Measurements from ENCODE around the gene HOXD3.

- TF ChIP-seq CTCF (IDR thresholded peaks at IDR 0.05; ENCODE audit: low read depth, low read length, missing input control), result no peak
- TF ChIP-seq REST (IDR thresholded peaks at IDR 0.05), result no peak
- TF ChIP-seq RAD21 (IDR thresholded peaks at IDR 0.05), result no peak
Observed at GRCh38 chr2:176202491-176202890, 45.4 kb downstream of the HOXD3 start.

All from liver (tissue), 3 donors.